GM18909 (cell line): Measurements from ENCODE around the gene ZSCAN25.
"Not testable (repeated sequence)": the region's sequence is repeated elsewhere in the genome, so short reads cannot be mapped to it uniquely, and the experiment has no call there.

ENCODE experiments used
- ATAC-seq: cut with Tn5 transposase; IDR thresholded peaks from one replicate; pipeline ENCODE4 v1.9.1; 2021; ENCODE audit warnings: mild to moderate bottlenecking; ENCODE audit not compliant: unreplicated experiment, poor library complexity

The ZSCAN25 gene

GRCh38 chr7:99615989-99616358 lies 772 bp upstream of the ZSCAN25 start:
- ATAC-seq = no peak

DNA sequence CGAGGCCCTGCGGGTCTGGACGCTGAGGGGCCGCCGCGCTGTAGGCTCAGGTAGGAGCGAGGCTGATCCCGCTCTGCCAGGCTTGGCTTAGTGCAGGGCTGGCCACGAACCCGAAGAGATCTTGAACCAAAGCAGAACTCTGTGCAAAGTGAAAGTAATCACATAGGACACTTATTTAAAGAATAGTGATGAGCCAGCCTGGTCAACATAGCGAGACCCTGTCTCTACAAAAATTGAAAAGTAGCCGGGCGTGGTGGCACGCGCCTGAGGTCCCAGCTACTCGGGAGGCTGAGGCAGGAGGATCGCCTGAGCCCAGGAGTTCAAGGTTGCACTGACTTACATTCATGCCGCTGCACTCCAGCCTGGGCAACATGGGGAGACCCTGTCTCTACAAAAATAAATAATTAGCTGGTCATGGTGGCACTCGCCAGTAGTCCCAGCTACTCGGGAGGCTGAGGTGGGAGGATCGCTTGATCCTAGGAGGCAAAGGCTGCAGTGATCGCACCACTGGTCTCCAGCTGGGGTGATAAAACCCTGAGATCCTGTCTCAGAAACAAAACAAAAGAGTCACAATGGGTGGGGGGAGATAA lies 541 bp downstream of the ZSCAN25 start:
- no peak for ATAC-seq

GRCh38 chr7:99618726-99619125 lies 2.0 kb downstream of the ZSCAN25 start:
- no peak for ATAC-seq

GRCh38 chr7:99619571-99620130 lies 2.9 kb downstream of the ZSCAN25 start:
- ATAC-seq = no peak

DNA sequence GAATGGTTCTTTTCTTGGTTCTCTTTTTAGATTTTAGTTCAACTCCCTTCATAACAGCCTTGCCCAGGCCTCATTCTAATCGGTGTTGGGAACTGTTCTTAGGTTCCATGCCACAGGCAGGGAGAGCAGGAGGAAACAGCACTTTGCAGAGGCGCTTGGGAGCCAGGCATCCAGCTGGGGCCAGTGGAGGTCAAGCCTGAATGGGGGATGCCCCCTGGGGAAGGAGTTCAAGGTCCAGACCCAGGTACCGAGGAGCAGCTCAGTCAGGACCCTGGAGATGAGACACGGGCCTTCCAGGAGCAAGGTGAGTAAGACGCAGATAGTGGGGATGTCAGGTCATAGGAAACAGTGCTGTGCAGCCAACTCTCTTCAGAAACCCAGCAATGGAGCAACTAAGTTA lies 4.5 kb downstream of the ZSCAN25 start:
- ATAC-seq = no peak

- no peak for ATAC-seq
Measured at GRCh38 chr7:99622596-99622995, 5.8 kb downstream of the ZSCAN25 start.

GRCh38 chr7:99623091-99623693 lies 6.4 kb downstream of the ZSCAN25 start:
- no peak for ATAC-seq

- ATAC-seq = no peak
Measured at GRCh38 chr7:99623702-99624447, 7.1 kb downstream of the ZSCAN25 start.

GRCh38 chr7:99624484-99624883 lies 7.7 kb downstream of the ZSCAN25 start:
- ATAC-seq = no peak

- ATAC-seq = no peak
Measured at GRCh38 chr7:99625321-99625720, 8.6 kb downstream of the ZSCAN25 start.

DNA sequence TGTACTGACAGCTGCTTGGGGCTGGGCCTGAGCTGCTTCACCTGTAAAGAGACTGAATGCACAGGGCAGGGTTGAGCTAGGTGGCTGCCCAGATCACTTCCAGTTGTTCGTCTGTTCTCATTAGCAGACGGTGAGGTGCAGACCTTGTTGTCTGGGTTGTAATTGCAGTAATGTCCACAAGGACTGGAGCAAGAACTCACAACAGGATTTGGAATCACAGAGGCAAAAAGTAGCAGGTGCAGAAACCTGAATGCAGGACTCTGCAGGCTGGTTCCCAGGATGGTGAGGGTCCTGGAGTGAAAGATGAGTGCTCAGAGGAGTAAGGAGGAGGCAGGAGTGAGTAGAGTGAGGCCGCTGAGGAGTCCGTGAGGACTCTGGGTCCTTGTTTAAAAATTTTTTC lies 9.2 kb downstream of the ZSCAN25 start:
- no peak for ATAC-seq

DNA sequence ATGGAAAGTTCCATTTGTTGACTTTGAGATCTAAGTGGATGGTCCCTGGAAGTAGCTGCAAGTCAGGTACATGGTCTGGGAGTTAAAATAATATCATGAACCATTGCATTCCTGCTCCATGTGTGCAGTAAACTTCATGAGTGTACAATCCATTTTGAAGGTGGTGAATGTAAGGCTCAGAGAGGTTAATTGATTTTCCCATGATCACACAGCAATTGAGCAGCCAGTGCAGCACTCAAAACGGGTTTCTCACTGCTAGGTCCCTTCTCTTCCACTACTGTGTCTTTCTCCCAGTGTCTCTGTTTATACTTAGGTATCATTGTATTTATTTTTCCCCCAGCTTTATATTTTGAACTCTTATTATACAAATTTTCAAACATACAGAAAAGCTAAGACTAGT lies 9.9 kb downstream of the ZSCAN25 start:
- no peak for ATAC-seq

DNA sequence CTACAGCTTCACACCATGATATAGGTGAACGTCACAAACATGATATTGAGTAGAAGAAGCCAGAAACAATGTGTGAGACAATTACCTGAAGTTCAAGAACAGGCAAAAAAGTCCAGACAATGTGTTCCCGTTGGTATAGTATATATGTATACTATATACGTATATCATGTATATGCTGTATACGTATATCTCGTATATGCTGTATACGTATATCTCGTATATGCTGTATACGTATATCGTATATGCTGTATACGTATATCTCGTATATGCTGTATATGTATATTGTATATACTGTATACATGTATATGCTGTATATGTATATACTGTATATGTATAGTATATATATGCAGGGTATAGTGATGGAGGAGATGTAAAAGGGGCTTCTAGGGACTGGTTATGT lies 10.8 kb downstream of the ZSCAN25 start:
- no peak for ATAC-seq

- ATAC-seq = no peak
Measured at GRCh38 chr7:99628471-99629465, 12.0 kb downstream of the ZSCAN25 start.

DNA sequence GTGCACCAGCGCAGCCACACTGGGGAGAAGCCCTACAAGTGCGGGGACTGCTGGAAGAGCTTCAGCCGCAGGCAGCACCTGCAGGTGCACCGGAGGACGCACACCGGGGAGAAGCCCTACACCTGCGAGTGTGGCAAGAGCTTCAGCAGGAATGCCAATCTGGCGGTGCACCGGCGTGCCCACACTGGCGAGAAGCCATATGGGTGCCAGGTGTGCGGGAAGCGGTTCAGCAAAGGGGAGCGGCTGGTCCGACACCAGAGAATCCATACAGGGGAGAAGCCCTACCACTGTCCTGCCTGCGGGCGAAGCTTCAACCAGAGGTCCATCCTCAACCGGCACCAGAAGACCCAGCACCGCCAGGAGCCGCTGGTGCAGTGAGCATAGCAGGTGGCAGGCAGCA lies 12.9 kb downstream of the ZSCAN25 start:
- ATAC-seq = no peak

- no peak for ATAC-seq
Measured at GRCh38 chr7:99631295-99632109, 14.8 kb downstream of the ZSCAN25 start.

DNA sequence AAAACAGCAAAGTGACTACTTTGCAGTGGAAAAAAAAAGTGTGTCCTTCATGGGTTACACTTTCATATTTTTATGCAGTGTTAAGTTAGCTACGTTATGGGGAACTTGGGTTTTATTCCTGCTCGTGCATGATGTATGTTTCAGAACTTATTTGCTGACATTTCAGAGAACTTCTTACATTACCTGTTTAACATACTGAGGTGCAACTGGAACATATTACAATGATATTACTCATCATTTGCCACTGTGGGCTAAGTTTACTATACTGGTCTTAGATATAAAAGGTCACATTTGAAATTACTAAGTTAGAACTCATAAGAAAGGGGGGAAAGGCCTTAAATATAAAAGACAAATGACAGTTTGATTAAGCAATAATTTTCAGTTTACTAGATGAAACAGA lies 20.7 kb downstream of the ZSCAN25 start:
- not testable (repeated sequence) for ATAC-seq

GRCh38 chr7:99638731-99639130 lies 22.0 kb downstream of the ZSCAN25 start:
- no peak for ATAC-seq

GRCh38 chr7:99639267-99639666 lies 22.5 kb downstream of the ZSCAN25 start:
- ATAC-seq = no peak

GRCh38 chr7:99642027-99642426 lies 25.3 kb downstream of the ZSCAN25 start:
- no peak for ATAC-seq
